T-helper 1 cell treated with Interleukin-12 subunit alpha and Interleukin-12 subunit beta and Interleukin-4 antibody, amounts not matched to agents 30 ng/mL and 1 ng/mL, for 36 hours (primary cell): ENCODE measurements around the gene PLEKHG4B. TPM values are rescaled to one million over a fixed set of nuclear protein-coding genes. Genes with fewer than 3 reads are reported as not detected.

Experiments
- intact Hi-C: fragments of 100-400 bp; cut with micrococcal nuclease; formaldehyde crosslinking; loops from one replicate; pipeline ENCODE4 v1.15.1; 2024
- total RNA-seq: library from RNA; stranded (reverse); gene quantifications from 2 replicates; pipeline ENCODE4 v1.2.3, GENCODE V29; 2022

Gene PLEKHG4B
- total RNA-seq, 1 donor from 2014 or later: not detected

GRCh38 chr5:74503-75109, 17.4 kb upstream of the PLEKHG4B start:
- intact Hi-C loops: no loop called here

- intact Hi-C loops: no loop called here
Observed at GRCh38 chr5:75331-76320, 16.3 kb upstream of the PLEKHG4B start.

- intact Hi-C loops: no loop called here
Observed at GRCh38 chr5:76358-77169, 15.4 kb upstream of the PLEKHG4B start.

GRCh38 chr5:77170-77501, 14.8 kb upstream of the PLEKHG4B start:
- intact Hi-C loops: no loop called here

- intact Hi-C loops: no loop called here
Observed at GRCh38 chr5:77546-77945, 14.4 kb upstream of the PLEKHG4B start.

- intact Hi-C loops: no loop called here
Observed at GRCh38 chr5:77957-78804, 13.8 kb upstream of the PLEKHG4B start.

GRCh38 chr5:78805-79149, 13.2 kb upstream of the PLEKHG4B start:
- intact Hi-C loops: no loop called here

GRCh38 chr5:79263-79662, 12.7 kb upstream of the PLEKHG4B start:
- intact Hi-C loops: no loop called here

GRCh38 chr5:79821-80220, 12.1 kb upstream of the PLEKHG4B start:
- intact Hi-C loops: no loop called here

- intact Hi-C loops: no loop called here
Observed at GRCh38 chr5:81391-82021, 10.5 kb upstream of the PLEKHG4B start.

GRCh38 chr5:82097-82496, 9.9 kb upstream of the PLEKHG4B start:
- intact Hi-C loops: no loop called here

- intact Hi-C loops: no loop called here
Observed at GRCh38 chr5:82570-82969, 9.4 kb upstream of the PLEKHG4B start.

- intact Hi-C loops: no loop called here
Observed at GRCh38 chr5:83029-83428, 8.9 kb upstream of the PLEKHG4B start.

GRCh38 chr5:85334-85995, 6.5 kb upstream of the PLEKHG4B start:
- intact Hi-C loops: no loop called here

GRCh38 chr5:89337-90286, 2.4 kb upstream of the PLEKHG4B start:
- intact Hi-C loops: no loop called here

- intact Hi-C loops: no loop called here
Observed at GRCh38 chr5:90590-91547, 1.1 kb upstream of the PLEKHG4B start.

- intact Hi-C loops: no loop called here
Observed at GRCh38 chr5:92401-93220, 643 bp downstream of the PLEKHG4B start.
